ENCODE data around the gene TBC1D5. TPM values are rescaled to one million over a fixed set of nuclear protein-coding genes. Genes with fewer than 3 reads are reported as not detected.
"Not testable (repeated sequence)": the region's sequence is repeated elsewhere in the genome, so short reads cannot be mapped to it uniquely, and the experiment has no call there.

TBC1D5 gene
- total RNA-seq, 3 donors from 2014 or later: 22.4 to 25.3 (median 25.2) TPM

- no peak for DNase-seq
- Mint-ChIP-seq H3K36me3 (ENCODE audit: insufficient read depth) (peaks cover 14% of the 10 kb centered on the region), H3K27me3 (ENCODE audit: low read depth) (no peaks in the 10 kb centered on the region), H3K4me1 (ENCODE audit: low read depth) (peaks cover 16% of the 10 kb centered on the region), H3K9me3 (peaks cover 4% of the 10 kb centered on the region), H3K4me3 (no peak overlapping the region)
- ATAC-seq: no peak
These were observed 108.2 kb downstream of the TBC1D5 start for GRCh38 chr3:17634201-17634600.

GRCh38 chr3:17632401-17633100 is 109.9 kb downstream of the TBC1D5 start:
- Mint-ChIP-seq H3K27me3 (ENCODE audit: low read depth) (no peaks in the 10 kb centered on the region), H3K9me3 (peaks cover 4% of the 10 kb centered on the region), H3K4me1 (ENCODE audit: low read depth) (peaks cover 16% of the 10 kb centered on the region), H3K36me3 (ENCODE audit: insufficient read depth) (peaks cover 13% of the 10 kb centered on the region), H3K4me3 (no peak overlapping the region)
- DNase-seq (no peak), ATAC-seq (peak in 1 of 2 donors; percentile 28)

GRCh38 chr3:17631609-17632008 is 110.8 kb downstream of the TBC1D5 start:
- no peaks in the 10 kb centered on the region for H3K27me3 Mint-ChIP-seq (ENCODE audit: low read depth)
- DNase-seq (no peak), ATAC-seq (no peak)
- no peak overlapping the region for H3K4me3 Mint-ChIP-seq
- peaks cover 25% of the 10 kb centered on the region for H3K4me1 Mint-ChIP-seq (ENCODE audit: low read depth)
- peaks cover 15% of the 10 kb centered on the region for H3K36me3 Mint-ChIP-seq (ENCODE audit: insufficient read depth)
- H3K9me3 Mint-ChIP-seq: peaks cover 4% of the 10 kb centered on the region

GRCh38 chr3:17629400-17629799 is 113.0 kb downstream of the TBC1D5 start:
- H3K4me3 Mint-ChIP-seq: no peak overlapping the region
- H3K9me3 Mint-ChIP-seq: peaks cover 4% of the 10 kb centered on the region
- H3K27me3 Mint-ChIP-seq (ENCODE audit: low read depth): no peaks in the 10 kb centered on the region
- H3K36me3 Mint-ChIP-seq (ENCODE audit: insufficient read depth): peaks cover 12% of the 10 kb centered on the region
- ATAC-seq (no peak), DNase-seq (no peak)
- H3K4me1 Mint-ChIP-seq (ENCODE audit: low read depth): peaks cover 26% of the 10 kb centered on the region

GRCh38 chr3:17626395-17626794 is 116.0 kb downstream of the TBC1D5 start:
- no peaks in the 10 kb centered on the region for H3K9me3 Mint-ChIP-seq
- no peak overlapping the region for H3K4me3 Mint-ChIP-seq
- DNase-seq (no peak), ATAC-seq (no peak)
- peaks cover 19% of the 10 kb centered on the region for H3K36me3 Mint-ChIP-seq (ENCODE audit: insufficient read depth)
- H3K4me1 Mint-ChIP-seq (ENCODE audit: low read depth): peaks cover 13% of the 10 kb centered on the region
- no peaks in the 10 kb centered on the region for H3K27me3 Mint-ChIP-seq (ENCODE audit: low read depth)

- Mint-ChIP-seq H3K36me3 (ENCODE audit: insufficient read depth) (peaks cover 24% of the 10 kb centered on the region), H3K4me1 (ENCODE audit: low read depth) (peaks cover 13% of the 10 kb centered on the region), H3K27me3 (ENCODE audit: low read depth) (no peaks in the 10 kb centered on the region), H3K4me3 (no peak overlapping the region), H3K9me3 (no peaks in the 10 kb centered on the region)
- DNase-seq (no peak), ATAC-seq (no peak)
These were observed 117.3 kb downstream of the TBC1D5 start for GRCh38 chr3:17625133-17625532.

GRCh38 chr3:17623464-17623863 is 119.0 kb downstream of the TBC1D5 start:
- DNase-seq: no peak
- Mint-ChIP-seq H3K4me3 (no peak overlapping the region), H3K36me3 (ENCODE audit: insufficient read depth) (peaks cover 24% of the 10 kb centered on the region), H3K27me3 (ENCODE audit: low read depth) (no peaks in the 10 kb centered on the region), H3K9me3 (no peaks in the 10 kb centered on the region), H3K4me1 (ENCODE audit: low read depth) (peaks cover 13% of the 10 kb centered on the region)
- no peak for ATAC-seq

- H3K4me1 Mint-ChIP-seq (ENCODE audit: low read depth): no peaks in the 10 kb centered on the region
- peaks cover 34% of the 10 kb centered on the region for H3K36me3 Mint-ChIP-seq (ENCODE audit: insufficient read depth)
- DNase-seq (no peak), ATAC-seq (no peak)
- H3K9me3 Mint-ChIP-seq: peaks cover 11% of the 10 kb centered on the region
- H3K27me3 Mint-ChIP-seq (ENCODE audit: low read depth): no peaks in the 10 kb centered on the region
- no peak overlapping the region for H3K4me3 Mint-ChIP-seq
These were observed 122.5 kb downstream of the TBC1D5 start for GRCh38 chr3:17619968-17620367.

- not testable (repeated sequence) for ATAC-seq; DNase-seq; H3K4me1 Mint-ChIP-seq (ENCODE audit: low read depth); H3K27me3 Mint-ChIP-seq (ENCODE audit: low read depth); H3K4me3 Mint-ChIP-seq
- Mint-ChIP-seq H3K36me3 (ENCODE audit: insufficient read depth) (peaks cover 24% of the 10 kb centered on the region), H3K9me3 (peaks cover 11% of the 10 kb centered on the region)
These were observed 129.4 kb downstream of the TBC1D5 start for GRCh38 chr3:17613017-17613416.

GRCh38 chr3:17607905-17608304 is 134.5 kb downstream of the TBC1D5 start:
- Mint-ChIP-seq H3K9me3 (no peaks in the 10 kb centered on the region), H3K27me3 (ENCODE audit: low read depth) (no peaks in the 10 kb centered on the region), H3K4me3 (no peak overlapping the region), H3K36me3 (ENCODE audit: insufficient read depth) (peaks cover 17% of the 10 kb centered on the region), H3K4me1 (ENCODE audit: low read depth) (peaks cover 6% of the 10 kb centered on the region)
- DNase-seq (no peak), ATAC-seq (no peak)

- Mint-ChIP-seq H3K4me3 (no peak overlapping the region), H3K36me3 (ENCODE audit: insufficient read depth) (peaks cover 16% of the 10 kb centered on the region), H3K9me3 (no peaks in the 10 kb centered on the region), H3K4me1 (ENCODE audit: low read depth) (peaks cover 6% of the 10 kb centered on the region), H3K27me3 (ENCODE audit: low read depth) (no peaks in the 10 kb centered on the region)
- no peak for DNase-seq
- ATAC-seq: no peak
These were observed 136.5 kb downstream of the TBC1D5 start for GRCh38 chr3:17605934-17606333.

GRCh38 chr3:17605032-17605431 is 137.4 kb downstream of the TBC1D5 start:
- Mint-ChIP-seq H3K4me3 (no peak overlapping the region), H3K27me3 (ENCODE audit: low read depth) (no peaks in the 10 kb centered on the region), H3K9me3 (no peaks in the 10 kb centered on the region), H3K4me1 (ENCODE audit: low read depth) (peaks cover 6% of the 10 kb centered on the region), H3K36me3 (ENCODE audit: insufficient read depth) (peaks cover 16% of the 10 kb centered on the region)
- ATAC-seq (no peak), DNase-seq (no peak)

GRCh38 chr3:17602126-17602525 is 140.3 kb downstream of the TBC1D5 start:
- no peak for ATAC-seq
- H3K4me1 Mint-ChIP-seq (ENCODE audit: low read depth): peaks cover 4% of the 10 kb centered on the region
- no peak for DNase-seq
- no peaks in the 10 kb centered on the region for H3K27me3 Mint-ChIP-seq (ENCODE audit: low read depth)
- no peak overlapping the region for H3K4me3 Mint-ChIP-seq
- H3K36me3 Mint-ChIP-seq (ENCODE audit: insufficient read depth): peaks cover 16% of the 10 kb centered on the region
- H3K9me3 Mint-ChIP-seq: no peaks in the 10 kb centered on the region

GRCh38 chr3:17592956-17593355 is 149.5 kb downstream of the TBC1D5 start:
- peaks cover 15% of the 10 kb centered on the region for H3K9me3 Mint-ChIP-seq
- H3K36me3 Mint-ChIP-seq (ENCODE audit: insufficient read depth): peaks cover 37% of the 10 kb centered on the region
- peaks cover 2% of the 10 kb centered on the region for H3K4me1 Mint-ChIP-seq (ENCODE audit: low read depth)
- ATAC-seq (no peak), DNase-seq (no peak)
- H3K27me3 Mint-ChIP-seq (ENCODE audit: low read depth): no peaks in the 10 kb centered on the region
- H3K4me3 Mint-ChIP-seq: no peak overlapping the region

- H3K4me1 Mint-ChIP-seq (ENCODE audit: low read depth): peaks cover 3% of the 10 kb centered on the region
- H3K27me3 Mint-ChIP-seq (ENCODE audit: low read depth): no peaks in the 10 kb centered on the region
- peaks cover 15% of the 10 kb centered on the region for H3K9me3 Mint-ChIP-seq
- DNase-seq (no peak), ATAC-seq (no peak)
- H3K4me3 Mint-ChIP-seq: no peak overlapping the region
- H3K36me3 Mint-ChIP-seq (ENCODE audit: insufficient read depth): peaks cover 35% of the 10 kb centered on the region
These were observed 152.0 kb downstream of the TBC1D5 start for GRCh38 chr3:17590465-17590864.
